Measurements from ENCODE around the gene NVL. TPM values are rescaled to one million over a fixed set of nuclear protein-coding genes. Genes with fewer than 3 reads are reported as not detected.

NVL gene
- total RNA-seq, 1 donor from 2014 or later: 10.3 TPM

GRCh38 chr1:224253721-224254120 is 76.3 kb downstream of the NVL start:
- no peaks in the 10 kb centered on the region for H3K27me3 ChIP-seq (ENCODE audit: low read depth)
- H3K4me3 ChIP-seq: no peak overlapping the region
- H3K36me3 ChIP-seq: peaks cover 16% of the 10 kb centered on the region
- H3K9me3 ChIP-seq (replicated peaks): no peaks in the 10 kb centered on the region
- no peak for TF ChIP-seq CTCF (IDR thresholded peaks at IDR 0.05; ENCODE audit: borderline replicate concordance)
- peaks cover 9% of the 10 kb centered on the region for H3K4me1 ChIP-seq
- intact Hi-C loops (cut with micrococcal nuclease): no loop called here
- H3K27ac ChIP-seq (replicated peaks): no peak overlapping the region
- no peak for DNase-seq

GRCh38 chr1:224252479-224252878 is 77.5 kb downstream of the NVL start:
- intact Hi-C loops (cut with micrococcal nuclease): no loop called here
- Histone ChIP-seq H3K27me3 (ENCODE audit: low read depth) (no peaks in the 10 kb centered on the region), H3K36me3 (peaks cover 29% of the 10 kb centered on the region), H3K4me1 (peaks cover 9% of the 10 kb centered on the region), H3K27ac (replicated peaks) (peak overlapping the region; percentile 62), H3K9me3 (replicated peaks) (no peaks in the 10 kb centered on the region), H3K4me3 (no peak overlapping the region)
- DNase-seq: no peak
- TF ChIP-seq CTCF (IDR thresholded peaks at IDR 0.05; ENCODE audit: borderline replicate concordance): no peak

DNA sequence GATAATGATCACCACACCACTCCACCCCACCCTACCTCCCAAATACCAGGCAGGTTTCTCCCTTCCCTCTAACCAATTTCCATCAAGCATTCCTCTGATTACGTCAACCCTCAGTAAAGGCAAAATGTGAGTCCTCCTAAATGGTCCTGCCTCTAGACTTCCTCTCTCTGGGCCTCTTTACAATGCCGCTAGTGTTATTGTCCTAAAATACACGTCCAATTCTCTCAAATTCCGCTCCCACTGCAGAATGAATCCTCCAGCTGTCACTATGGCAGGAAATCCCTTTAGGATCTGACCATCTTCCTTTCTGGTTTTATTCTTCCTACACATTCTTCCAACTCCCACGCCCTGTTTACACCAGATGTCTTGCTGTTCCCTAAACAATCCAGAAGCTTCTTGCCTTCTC is 78.2 kb downstream of the NVL start:
- Histone ChIP-seq H3K27me3 (ENCODE audit: low read depth) (no peaks in the 10 kb centered on the region), H3K9me3 (replicated peaks) (no peaks in the 10 kb centered on the region), H3K27ac (replicated peaks) (peak overlapping the region; percentile 62), H3K4me3 (no peak overlapping the region), H3K4me1 (peaks cover 9% of the 10 kb centered on the region), H3K36me3 (peaks cover 34% of the 10 kb centered on the region)
- no peak for DNase-seq
- TF ChIP-seq CTCF (IDR thresholded peaks at IDR 0.05; ENCODE audit: borderline replicate concordance): no peak
- intact Hi-C loops (cut with micrococcal nuclease): no loop called here

GRCh38 chr1:224245188-224245587 is 84.8 kb downstream of the NVL start:
- Histone ChIP-seq H3K4me3 (no peak overlapping the region), H3K27ac (replicated peaks) (peak overlapping the region; percentile 71), H3K4me1 (peaks cover 17% of the 10 kb centered on the region), H3K27me3 (ENCODE audit: low read depth) (no peaks in the 10 kb centered on the region), H3K36me3 (peaks cover 33% of the 10 kb centered on the region), H3K9me3 (replicated peaks) (no peaks in the 10 kb centered on the region)
- peak; percentile 66 for DNase-seq
- no peak for TF ChIP-seq CTCF (IDR thresholded peaks at IDR 0.05; ENCODE audit: borderline replicate concordance)
- intact Hi-C loops (cut with micrococcal nuclease): no loop called here

GRCh38 chr1:224238756-224239155 is 91.2 kb downstream of the NVL start:
- TF ChIP-seq CTCF (IDR thresholded peaks at IDR 0.05; ENCODE audit: borderline replicate concordance): no peak
- H3K27me3 ChIP-seq (ENCODE audit: low read depth): no peaks in the 10 kb centered on the region
- H3K9me3 ChIP-seq (replicated peaks): no peaks in the 10 kb centered on the region
- H3K27ac ChIP-seq (replicated peaks): no peak overlapping the region
- H3K4me3 ChIP-seq: no peak overlapping the region
- H3K36me3 ChIP-seq: peaks cover 16% of the 10 kb centered on the region
- intact Hi-C loops (cut with micrococcal nuclease): no loop called here
- H3K4me1 ChIP-seq: no peaks in the 10 kb centered on the region
- no peak for DNase-seq

- DNase-seq: no peak
- Histone ChIP-seq H3K27me3 (ENCODE audit: low read depth) (no peaks in the 10 kb centered on the region), H3K36me3 (peaks cover 19% of the 10 kb centered on the region), H3K4me1 (no peaks in the 10 kb centered on the region), H3K9me3 (replicated peaks) (no peaks in the 10 kb centered on the region), H3K27ac (replicated peaks) (no peak overlapping the region), H3K4me3 (no peak overlapping the region)
- TF ChIP-seq CTCF (IDR thresholded peaks at IDR 0.05; ENCODE audit: borderline replicate concordance): no peak
- intact Hi-C loops (cut with micrococcal nuclease): no loop called here
These were observed 91.8 kb downstream of the NVL start for GRCh38 chr1:224238212-224238611.
